Type B pancreatic cell (in vitro differentiated cells): ENCODE data around the gene MRPS5. TPM values are rescaled to one million over a fixed set of nuclear protein-coding genes. Genes with fewer than 3 reads are reported as not detected.
A peak's percentile ranks its signal among the peaks of the same experiment; 100 is the strongest.

Source experiments
- DNase-seq: peaks from one replicate; pipeline ENCODE4 v3.0.0; 2021; ENCODE audit warnings: mixed read lengths; ENCODE audit not compliant: unreplicated experiment; ENCODE audit errors: extremely low spot score
- H3K27ac Mint-ChIP-seq: 2 replicates; pipeline ENCODE4 v1.8.0; 2021; ENCODE audit warnings: mild to moderate bottlenecking, mixed read lengths
- H3K27me3 Mint-ChIP-seq: 2 replicates; pipeline ENCODE4 v1.8.0; 2021; ENCODE audit warnings: mixed read lengths
- H3K36me3 Mint-ChIP-seq: 2 replicates; pipeline ENCODE4 v1.8.0; 2021; ENCODE audit warnings: mixed read lengths
- H3K4me1 Mint-ChIP-seq: one replicate; pipeline ENCODE4 v1.8.0; 2021; ENCODE audit warnings: mixed read lengths; ENCODE audit not compliant: unreplicated experiment
- H3K4me3 Mint-ChIP-seq: 2 replicates; pipeline ENCODE4 v1.8.0; 2021; ENCODE audit warnings: mild to moderate bottlenecking, mixed read lengths
- H3K9me3 Mint-ChIP-seq: 2 replicates; pipeline ENCODE4 v1.8.0; 2021; ENCODE audit warnings: mixed read lengths
- CTCF ChIP-seq: fragments of 200-600 bp; sonication (generic); conservative IDR thresholded peaks from 2 replicates; pipeline ENCODE4 v1.5.0; 2021; ENCODE audit warnings: antibody characterized with exemption, mild to moderate bottlenecking
- total RNA-seq: library from RNA; stranded (reverse); gene quantifications from 2 replicates; pipeline ENCODE4 v1.2.1, GENCODE V29; 2021; ENCODE audit warnings: low replicate concordance

The MRPS5 gene
- total RNA-seq, 1 donor from 2014 or later = 67.6 TPM

GRCh38 chr2:95077530-95077825 is 44.1 kb downstream of the MRPS5 start:
- no peak for DNase-seq
- H3K9me3 Mint-ChIP-seq = no peaks in the 10 kb centered on the region
- peaks cover 5% of the 10 kb centered on the region for H3K4me1 Mint-ChIP-seq
- H3K27me3 Mint-ChIP-seq = peaks cover 17% of the 10 kb centered on the region
- no peak for TF ChIP-seq CTCF
- peak overlapping the region; percentile 81 for H3K4me3 Mint-ChIP-seq
- H3K36me3 Mint-ChIP-seq = no peaks in the 10 kb centered on the region
- H3K27ac Mint-ChIP-seq = peak overlapping the region; percentile 39

- H3K27ac Mint-ChIP-seq = peak overlapping the region; percentile 39
Measured at GRCh38 chr2:95076705-95077529, 44.7 kb downstream of the MRPS5 start.

GRCh38 chr2:95075440-95076132 is 46.0 kb downstream of the MRPS5 start:
- H3K27ac Mint-ChIP-seq = no peak overlapping the region
- peak overlapping the region; percentile 31 for H3K4me3 Mint-ChIP-seq
- no peak for TF ChIP-seq CTCF
- H3K27me3 Mint-ChIP-seq = peaks cover 17% of the 10 kb centered on the region
- DNase-seq = no peak
- no peaks in the 10 kb centered on the region for H3K9me3 Mint-ChIP-seq
- no peaks in the 10 kb centered on the region for H3K36me3 Mint-ChIP-seq
- peaks cover 5% of the 10 kb centered on the region for H3K4me1 Mint-ChIP-seq

More at GRCh38 chr2:95076705-95077529, 44.7 kb downstream of the MRPS5 start:
- peak; percentile 94 for TF ChIP-seq CTCF
- Mint-ChIP-seq H3K36me3 (no peaks in the 10 kb centered on the region), H3K4me1 (peaks cover 5% of the 10 kb centered on the region), H3K9me3 (no peaks in the 10 kb centered on the region), H3K4me3 (peak overlapping the region; percentile 81), H3K27me3 (peaks cover 17% of the 10 kb centered on the region)
- peak; percentile 88 for DNase-seq

- Mint-ChIP-seq H3K27me3 (peaks cover 16% of the 10 kb centered on the region), H3K4me1 (peaks cover 5% of the 10 kb centered on the region), H3K9me3 (no peaks in the 10 kb centered on the region), H3K36me3 (no peaks in the 10 kb centered on the region), H3K4me3 (no peak overlapping the region), H3K27ac (no peak overlapping the region)
- no peak for DNase-seq
- TF ChIP-seq CTCF = no peak
Measured at GRCh38 chr2:95074663-95075439, 46.8 kb downstream of the MRPS5 start.

- Mint-ChIP-seq H3K27me3 (peaks cover 14% of the 10 kb centered on the region), H3K9me3 (no peaks in the 10 kb centered on the region), H3K27ac (no peak overlapping the region), H3K4me1 (peaks cover 5% of the 10 kb centered on the region), H3K4me3 (no peak overlapping the region), H3K36me3 (no peaks in the 10 kb centered on the region)
- no peak for TF ChIP-seq CTCF
- DNase-seq = no peak
Measured at GRCh38 chr2:95073856-95074662, 47.5 kb downstream of the MRPS5 start.
